Keratinocyte (primary cell): ENCODE results near the gene CDK3. TPM values are rescaled to one million over a fixed set of nuclear protein-coding genes. Genes with fewer than 3 reads are reported as not detected.

Source experiments
- DNase-seq: peaks from one replicate; pipeline ENCODE4 v3.0.0-alpha.2; 2011; ENCODE audit warnings: low read depth, missing footprints, low spot score
- FAIRE-seq: peaks from 2 replicates; lab custom pipeline; 2011; peaks lifted over from hg19 to GRCh38; lab: Jason Lieb, UNC
- H2AFZ ChIP-seq: 2 replicates; pipeline ENCODE4 v1.6.0; 2012; ENCODE audit warnings: low read length, control low read depth, inconsistent platforms; ENCODE audit not compliant: control insufficient read depth
- H3K27ac ChIP-seq: 2 replicates; pipeline ENCODE4 v1.5.1; 2011; ENCODE audit warnings: low read length; ENCODE audit not compliant: control insufficient read depth, insufficient read depth
- H3K27me3 ChIP-seq: 3 replicates; pipeline ENCODE4 v1.6.0; 2011; ENCODE audit warnings: low read length; ENCODE audit not compliant: control insufficient read depth, insufficient read depth; ENCODE audit errors: extremely low read depth
- H3K36me3 ChIP-seq, 2 experiments: 2 replicates in 1 of 2; 3 replicates in 1 of 2; pipeline ENCODE4 v1.5.1; 2011; ENCODE audit warnings: low read length in 2 of 2, mild to moderate bottlenecking in 1 of 2; ENCODE audit not compliant: control insufficient read depth in 2 of 2, insufficient read depth in 2 of 2; ENCODE audit errors: extremely low read depth in 1 of 2
- H3K4me1 ChIP-seq: 3 replicates; pipeline ENCODE4 v1.5.1; 2011; ENCODE audit warnings: low read length; ENCODE audit not compliant: control insufficient read depth, insufficient read depth; ENCODE audit errors: extremely low read depth
- H3K4me2 ChIP-seq: 3 replicates; pipeline ENCODE4 v1.6.0; 2011; ENCODE audit warnings: low read depth, low read length; ENCODE audit not compliant: control insufficient read depth, insufficient read depth; ENCODE audit errors: extremely low read depth
- H3K4me3 ChIP-seq, 3 experiments: fragments of 200-600 bp in 1 of 3; sonication (generic) in 1 of 3; 2 replicates in 2 of 3; 3 replicates in 1 of 3; pipeline ENCODE4 v1.5.1; 2011 to 2016; ENCODE audit warnings: low read length in 3 of 3, mild to moderate bottlenecking in 3 of 3, control low read depth in 2 of 3, inconsistent platforms in 1 of 3, low read depth in 1 of 3, mixed read lengths in 1 of 3, mixed run types in 1 of 3, moderate library complexity in 1 of 3; ENCODE audit not compliant: control insufficient read depth in 2 of 3, insufficient read depth in 2 of 3; ENCODE audit errors: extremely low read depth in 1 of 3
- H3K79me2 ChIP-seq: 2 replicates; pipeline ENCODE4 v1.6.0; 2012; ENCODE audit warnings: low read length; ENCODE audit not compliant: control insufficient read depth, insufficient read depth
- H3K9ac ChIP-seq: 3 replicates; pipeline ENCODE4 v1.6.0; 2011; ENCODE audit warnings: low read length; ENCODE audit not compliant: control insufficient read depth, insufficient read depth; ENCODE audit errors: extremely low read depth
- H3K9me1 ChIP-seq: 3 replicates; pipeline ENCODE4 v1.6.0; 2011; ENCODE audit warnings: low read length; ENCODE audit not compliant: control insufficient read depth, insufficient read depth; ENCODE audit errors: extremely low read depth
- H3K9me3 ChIP-seq: 2 replicates; pipeline ENCODE4 v1.5.1; 2012; ENCODE audit warnings: low read depth, low read length; ENCODE audit not compliant: control insufficient read depth
- H4K20me1 ChIP-seq: 3 replicates; pipeline ENCODE4 v1.6.0; 2011; ENCODE audit warnings: low read length; ENCODE audit not compliant: control insufficient read depth, insufficient read depth; ENCODE audit errors: extremely low read depth
- CTCF ChIP-seq, 3 experiments: IDR thresholded peaks in 1 of 3; conservative IDR thresholded peaks in 1 of 3; optimal IDR thresholded peaks in 1 of 3; 2 replicates in 2 of 3; 3 replicates in 1 of 3; pipeline versions ENCODE3 to v1.5.1; 2011; ENCODE audit warnings: low read length in 3 of 3, mild to moderate bottlenecking in 3 of 3, moderate library complexity in 2 of 3, control low read depth in 1 of 3, inconsistent platforms in 1 of 3; ENCODE audit not compliant: insufficient read depth in 2 of 3; ENCODE audit errors: extremely low read depth in 1 of 3
- EZH2 ChIP-seq: IDR thresholded peaks from one replicate; pipeline ENCODE4 v1.6.1; 2012; ENCODE audit warnings: inconsistent platforms, mild to moderate bottlenecking, low read length, moderate library complexity
- dilution Hi-C: fragments of 300-500 bp; cut with MboI; formaldehyde crosslinking; loops from one replicate; pipeline ENCODE4 v1.7.0; 2020; ENCODE audit warnings: low sequenced_read_pairs; ENCODE audit not compliant: extremely low pct_ligation_motif_present
- polyA plus RNA-seq, 5 experiments: library from polyadenylated mRNA; depleted of rRNA in 3 of 5; stranded (reverse) in 3 of 5; stranded (forward) in 1 of 5; unstranded in 1 of 5; fragments of >200 nt; gene quantifications; 1 replicate in 1 of 5; 2 replicates in 3 of 5; 3 replicates in 1 of 5; pipeline versions ENCODE4 v1.2.1 to v1.2.3, GENCODE V29; 2011 to 2012; ENCODE audit warnings: missing spikeins in 2 of 5, low read depth in 1 of 5, low replicate concordance in 1 of 5

CDK3 gene
- polyA plus RNA-seq, 1 donor (not counting 4 experiments of a cell fraction or from before 2014, with no cell fraction given): 1.8 TPM

- Histone ChIP-seq H3K4me1 (no peaks in the 10 kb centered on the region), H3K9me1 (no peaks in the 10 kb centered on the region), H4K20me1 (peaks cover 5% of the 10 kb centered on the region), H3K9ac (no peak overlapping the region), H3K9me3 (no peaks in the 10 kb centered on the region), H3K4me3 (no peak overlapping the region), H2AFZ (no peak overlapping the region), H3K79me2 (no peaks in the 10 kb centered on the region), H3K27me3 (no peaks in the 10 kb centered on the region), H3K4me2 (no peak overlapping the region), H3K27ac (no peak overlapping the region), H3K36me3 (peaks cover 32 to 38% of the 10 kb centered on the region in 2 experiments)
- no peak for FAIRE-seq
- TF ChIP-seq EZH2 (no peak), CTCF (optimal IDR thresholded peaks at IDR 0.05 in 1 of 3, IDR thresholded peaks at IDR 0.05 in 1 of 3, conservative IDR thresholded peaks at IDR 0.05 in 1 of 3; ENCODE audit: extremely low read depth in 1 of 3, insufficient read depth in 2 of 3, low read length in 3 of 3) (no peak)
- DNase-seq: no peak
- dilution Hi-C loops: no loop called here
Measured at GRCh38 chr17:76011951-76012350, 11.3 kb downstream of the CDK3 start.

GRCh38 chr17:76013377-76013932 lies 12.8 kb downstream of the CDK3 start:
- H3K27me3 ChIP-seq: no peaks in the 10 kb centered on the region
- FAIRE-seq (no peak), DNase-seq (no peak)
- H4K20me1 ChIP-seq: peaks cover 5% of the 10 kb centered on the region
- H3K36me3 ChIP-seq: peaks cover 32% of the 10 kb centered on the region in 2 experiments
- no peak overlapping the region for H3K27ac ChIP-seq
- no peaks in the 10 kb centered on the region for H3K79me2 ChIP-seq
- dilution Hi-C loops: no loop called here
- no peak overlapping the region for H2AFZ ChIP-seq
- no peak overlapping the region for H3K4me2 ChIP-seq
- H3K9ac ChIP-seq: no peak overlapping the region
- no peak overlapping the region for H3K4me3 ChIP-seq
- H3K9me3 ChIP-seq: no peaks in the 10 kb centered on the region
- no peaks in the 10 kb centered on the region for H3K9me1 ChIP-seq
- TF ChIP-seq EZH2 (no peak), CTCF (optimal IDR thresholded peaks at IDR 0.05 in 1 of 3, IDR thresholded peaks at IDR 0.05 in 1 of 3, conservative IDR thresholded peaks at IDR 0.05 in 1 of 3; ENCODE audit: extremely low read depth in 1 of 3, insufficient read depth in 2 of 3, low read length in 3 of 3) (no peak)
- no peaks in the 10 kb centered on the region for H3K4me1 ChIP-seq
